SK-N-SH (cell line): Measurements from ENCODE around the gene C6orf132. TPM values are rescaled to one million over a fixed set of nuclear protein-coding genes. Genes with fewer than 3 reads are reported as not detected.

Experiments
- CTCF ChIA-PET: fragments of 300-600, 350-600 bp; formaldehyde crosslinking; extraction: SDS; loops from one replicate; lab custom pipeline; 2021; lab: Yijun Ruan, JAX
- POLR2A ChIA-PET: fragments of 350-600 bp; sonication (Branson Sonifier 250); formaldehyde crosslinking; extraction: SDS; loops from one replicate; lab custom pipeline; 2020; ENCODE audit warnings: antibody characterized with exemption, inconsistent platforms; lab: Yijun Ruan, JAX
- DNase-seq: peaks from one replicate; pipeline ENCODE4 v3.0.0; 2012
- H2AFZ ChIP-seq: fragments of 200-600 bp; sonication (generic); 2 replicates; pipeline ENCODE4 v1.8.1; 2016; ENCODE audit warnings: antibody characterized with exemption, mild to moderate bottlenecking, low read depth
- H3F3A ChIP-seq: fragments of 200-600 bp; sonication (generic); replicated peaks from 2 replicates; pipeline ENCODE3; 2016; ENCODE audit warnings: antibody characterized with exemption, mild to moderate bottlenecking; ENCODE audit not compliant: insufficient read depth
- H3K27ac ChIP-seq, 2 experiments: fragments of 200-500 bp in 1 of 2; fragments of 200-600 bp in 1 of 2; sonication (Bioruptor generic) in 1 of 2; sonication (generic), shearing (Covaris generic) in 1 of 2; 2 replicates each; pipeline versions ENCODE4 v1.5.1 to v1.6.1; 2014 to 2016; ENCODE audit warnings: low read depth in 2 of 2, inconsistent platforms in 1 of 2, low read length in 1 of 2, mild to moderate bottlenecking in 1 of 2, mixed read lengths in 1 of 2
- H3K27me3 ChIP-seq: fragments of 200-600 bp; sonication (generic), shearing (Covaris generic); 2 replicates; pipeline ENCODE4 v1.6.1; 2016; ENCODE audit warnings: mixed run types; ENCODE audit not compliant: insufficient read depth
- H3K36me3 ChIP-seq, 2 experiments: fragments of 200-500 bp in 1 of 2; fragments of 200-600 bp in 1 of 2; sonication (Bioruptor generic) in 1 of 2; sonication (generic) in 1 of 2; replicated peaks in 1 of 2; 2 replicates each; pipeline versions ENCODE3 to v1.5.1; 2014 to 2016; ENCODE audit warnings: low read length in 1 of 2, mild to moderate bottlenecking in 1 of 2; ENCODE audit not compliant: insufficient read depth in 2 of 2, control insufficient read depth in 1 of 2
- H3K4me1 ChIP-seq, 2 experiments: fragments of 200-500 bp in 1 of 2; fragments of 200-600 bp in 1 of 2; sonication (Bioruptor generic) in 1 of 2; sonication (generic), shearing (Covaris generic) in 1 of 2; 2 replicates each; pipeline versions ENCODE4 v1.5.1 to v1.6.1; 2014 to 2016; ENCODE audit warnings: low read depth in 1 of 2, low read length in 1 of 2, mixed run types in 1 of 2; ENCODE audit not compliant: insufficient read depth in 2 of 2, control insufficient read depth in 1 of 2
- H3K4me2 ChIP-seq: fragments of 200-600 bp; sonication (generic), shearing (Covaris generic); 2 replicates; pipeline ENCODE4 v1.6.1; 2017; ENCODE audit warnings: mixed run types
- H3K4me3 ChIP-seq, 2 experiments: fragments of 200-500 bp in 1 of 2; fragments of 200-600 bp in 1 of 2; sonication (Bioruptor generic) in 1 of 2; sonication (generic), shearing (Covaris generic) in 1 of 2; 2 replicates each; pipeline versions ENCODE4 v1.5.1 to v1.8.1; 2014 to 2016; ENCODE audit warnings: low read depth in 2 of 2, inconsistent platforms in 1 of 2, low read length in 1 of 2, mild to moderate bottlenecking in 1 of 2, mixed read lengths in 1 of 2, moderate library complexity in 1 of 2
- H3K79me2 ChIP-seq: fragments of 200-600 bp; sonication (generic); 2 replicates; pipeline ENCODE4 v1.8.1; 2017; ENCODE audit warnings: mild to moderate bottlenecking; ENCODE audit not compliant: insufficient read depth
- H3K9ac ChIP-seq: fragments of 200-600 bp; sonication (generic); 2 replicates; pipeline ENCODE4 v1.6.1; 2017; ENCODE audit warnings: mixed run types
- H3K9me2 ChIP-seq: fragments of 200-600 bp; sonication (generic); 2 replicates; pipeline ENCODE4 v1.6.1; 2017; ENCODE audit warnings: mixed run types
- H3K9me3 ChIP-seq: fragments of 200-600 bp; sonication (generic); 2 replicates; pipeline ENCODE4 v1.6.1; 2017; ENCODE audit warnings: mixed run types, mild to moderate bottlenecking, moderate library complexity
- H4K20me1 ChIP-seq: fragments of 200-600 bp; sonication (generic); 2 replicates; pipeline ENCODE4 v1.6.1; 2017; ENCODE audit warnings: mild to moderate bottlenecking, mixed run types; ENCODE audit not compliant: insufficient read depth
- CTCF ChIP-seq: fragments of 200-600 bp; sonication (generic); IDR thresholded peaks from 2 replicates; pipeline ENCODE4 v1.6.1; 2017; ENCODE audit warnings: antibody characterized with exemption, mild to moderate bottlenecking, moderate library complexity
- EP300 ChIP-seq, 2 experiments: IDR thresholded peaks; 2 replicates each; pipeline versions ENCODE4 v1.4.0 to v1.6.1; 2012; ENCODE audit warnings: borderline replicate concordance in 1 of 2, low read depth in 1 of 2, low read length in 1 of 2
- JUND ChIP-seq: IDR thresholded peaks from 2 replicates; pipeline ENCODE4 v1.4.0; 2012
- NFIC ChIP-seq: IDR thresholded peaks from 2 replicates; pipeline ENCODE4 v1.4.0; 2012; ENCODE audit warnings: borderline replicate concordance
- SIN3A ChIP-seq: IDR thresholded peaks from 2 replicates; pipeline ENCODE4 v1.6.1; 2012; ENCODE audit warnings: low read depth, mild to moderate bottlenecking, low read length, moderate library complexity, borderline replicate concordance
- TEAD4 ChIP-seq: IDR thresholded peaks from 2 replicates; pipeline ENCODE4 v1.4.0; 2012; ENCODE audit warnings: mild to moderate bottlenecking, borderline replicate concordance; ENCODE audit not compliant: insufficient read depth
- WGBS: methylation state at CpG from one replicate; pipeline ENCODE4 v1.1.6; 2017; ENCODE audit warnings: low lambda C conversion rate; 5-methylcytosine and 5-hydroxymethylcytosine counted together
- polyA plus RNA-seq, 3 experiments: library from polyadenylated mRNA; depleted of rRNA; stranded (reverse); fragments of >200 nt; gene quantifications; 2 replicates each; pipeline ENCODE4 v1.2.3, GENCODE V29; 2012

The C6orf132 gene
- polyA plus RNA-seq, 1 of the 3 experiments (the other 2 are of a cell fraction): not detected

- H3K4me3 ChIP-seq: no peak overlapping the region
- no peaks in the 10 kb centered on the region for H3K36me3 ChIP-seq
- H3K27ac ChIP-seq: peak overlapping the region in 1 of 2 experiments; percentile 36; a peak in 1 of 4 replicates
- no peak for DNase-seq
- TF ChIP-seq SIN3A (no peak), NFIC (peak; percentile 65), JUND (peak; percentile 43)
- TF ChIP-seq, all 33 proteins: peak for 2
- ChIA-PET POLR2A (interaction anchor here (0.7 kb wide), 1 partner anchor 152 kb away, joined by 4 read pairs; no protein-coding TSS in a partner anchor), CTCF (interaction anchor here (0.9 to 18.1 kb wide), 3 partner anchors 12 to 459 kb away, joined by 3 to 159 read pairs (median 4); no protein-coding TSS in a partner anchor)
- Histone ChIP-seq H3K27me3 (no peaks in the 10 kb centered on the region), H3K9me3 (no peaks in the 10 kb centered on the region), H3K79me2 (no peaks in the 10 kb centered on the region), H2AFZ (peak overlapping the region; percentile 67; the same call in 1 of the 2 replicates), H3K4me2 (peak overlapping the region; percentile 18; the same call in 1 of the 2 replicates), H4K20me1 (no peaks in the 10 kb centered on the region), H3K9ac (no peak overlapping the region; the same call in 1 of the 2 replicates), H3K4me1 (no peaks in the 10 kb centered on the region), H3K9me2 (no peaks in the 10 kb centered on the region), H3F3A (peaks cover 4% of the 10 kb centered on the region)
- WGBS: 33% methylated on average over 5 of the region's 7 CpGs
These were observed 54.3 kb downstream of the C6orf132 start for GRCh38 chr6:42088101-42088591.

GRCh38 chr6:42086046-42087035, 56.1 kb downstream of the C6orf132 start:
- no peaks in the 10 kb centered on the region for H3K9me2 ChIP-seq
- no peak for DNase-seq
- H3K27ac ChIP-seq: no peak overlapping the region
- no peaks in the 10 kb centered on the region for H3K36me3 ChIP-seq
- no peak overlapping the region for H3K4me2 ChIP-seq
- TF ChIP-seq CTCF (peak; percentile 26; the same call in 1 of the 2 replicates), TEAD4 (no peak)
- peaks cover 4% of the 10 kb centered on the region for H3F3A ChIP-seq
- H3K79me2 ChIP-seq: no peaks in the 10 kb centered on the region
- no peaks in the 10 kb centered on the region for H3K27me3 ChIP-seq
- H2AFZ ChIP-seq: no peak overlapping the region
- H4K20me1 ChIP-seq: no peaks in the 10 kb centered on the region
- ChIA-PET POLR2A (no interaction called here), CTCF (interaction anchor here (1.1 to 18.1 kb wide), 9 partner anchors 10 to 464 kb away, joined by 3 to 159 read pairs (median 5); no protein-coding TSS in a partner anchor)
- H3K9ac ChIP-seq: no peak overlapping the region
- WGBS: 90% methylated on average over 15 of the region's 22 CpGs
- no peaks in the 10 kb centered on the region for H3K9me3 ChIP-seq
- H3K4me1 ChIP-seq: no peaks in the 10 kb centered on the region
- H3K4me3 ChIP-seq: no peak overlapping the region

- peaks cover 4% of the 10 kb centered on the region for H3F3A ChIP-seq
- no peak overlapping the region for H3K9ac ChIP-seq
- H3K9me2 ChIP-seq: no peaks in the 10 kb centered on the region
- no peaks in the 10 kb centered on the region for H3K27me3 ChIP-seq
- DNase-seq: no peak
- POLR2A ChIA-PET: no interaction called here
- 90% methylated on average over 5 of the region's 5 CpGs for WGBS
- no peaks in the 10 kb centered on the region for H3K9me3 ChIP-seq
- no peaks in the 10 kb centered on the region for H3K36me3 ChIP-seq
- no peak overlapping the region for H3K4me2 ChIP-seq
- TF ChIP-seq CTCF (0 out of 2 replicates have a peak, but pooled peaks have one; percentile 17), EP300 (IDR thresholded peaks at IDR 0.05; ENCODE audit: borderline replicate concordance in 1 of 2, low read depth in 1 of 2, low read length in 1 of 2) (no peak)
- CTCF ChIA-PET: interaction anchor here (1.4 to 18.1 kb wide), 2 partner anchors 81 to 130 kb away, joined by 4 to 159 read pairs; no protein-coding TSS in a partner anchor
- H2AFZ ChIP-seq: no peak overlapping the region
- H3K79me2 ChIP-seq: no peaks in the 10 kb centered on the region
- no peak overlapping the region for H3K4me3 ChIP-seq
- H3K27ac ChIP-seq: no peak overlapping the region
- H3K4me1 ChIP-seq: no peaks in the 10 kb centered on the region
- H4K20me1 ChIP-seq: no peaks in the 10 kb centered on the region
These were observed 57.5 kb downstream of the C6orf132 start for GRCh38 chr6:42084889-42085288.
